GM23338 (cell line): Measurements from ENCODE around the gene DIABLO. TPM values are rescaled to one million over a fixed set of nuclear protein-coding genes. Genes with fewer than 3 reads are reported as not detected.

ENCODE experiments used
- CREB1 ChIP-seq: fragments of 250-450 bp; sonication (Bioruptor Pico); IDR thresholded peaks from 2 replicates; pipeline ENCODE4 v1.5.0; 2020; ENCODE audit warnings: low read depth, mild to moderate bottlenecking, moderate library complexity
- EZH2 ChIP-seq: fragments of 200-600 bp; sonication (generic); IDR thresholded peaks from one replicate; pipeline ENCODE4 v1.8.0; 2017; ENCODE audit warnings: antibody characterized with exemption, mild to moderate bottlenecking, low read depth; ENCODE audit not compliant: unreplicated experiment
- EZH2phosphoT487 ChIP-seq: fragments of 200-600 bp; sonication (generic); IDR thresholded peaks from one replicate; pipeline ENCODE4 v1.8.1; 2018; ENCODE audit warnings: antibody characterized with exemption; ENCODE audit not compliant: unreplicated experiment
- JUNB ChIP-seq: IDR thresholded peaks from one replicate; pipeline ENCODE4 v1.6.1; 2016; ENCODE audit warnings: antibody characterized with exemption; ENCODE audit not compliant: unreplicated experiment
- STAT1 ChIP-seq: IDR thresholded peaks from one replicate; pipeline ENCODE4 v1.6.1; 2016; ENCODE audit warnings: antibody characterized with exemption; ENCODE audit not compliant: unreplicated experiment
- ZNF114 ChIP-seq: fragments of 250-450 bp; sonication (Bioruptor Pico); IDR thresholded peaks from 2 replicates; pipeline ENCODE4 v1.5.0; 2020; ENCODE audit warnings: mild to moderate bottlenecking, moderate library complexity
- polyA plus RNA-seq: library from polyadenylated mRNA; unstranded; fragments of >200 nt; fragmentation: Nextera tagmentation; extraction: Ambion mirVana; gene quantifications from 2 replicates; pipeline ENCODE4 v1.2.1, GENCODE V29; 2016
- total RNA-seq: library from RNA; depleted of rRNA; stranded (reverse); fragments of >200 nt; shearing (Covaris generic); gene quantifications from 2 replicates; pipeline ENCODE4 v1.2.3, GENCODE V29; 2014
- TF ChIP-seq, protein P1 (sequence below): fragments of 250-450 bp; sonication (Bioruptor Pico); IDR thresholded peaks from 2 replicates; pipeline ENCODE4 v1.5.0; 2020; ENCODE audit warnings: mild to moderate bottlenecking, moderate library complexity
- TF ChIP-seq, protein P2 (sequence below), 2 experiments: fragments of 200-600 bp in 1 of 2; sonication (generic) in 1 of 2; conservative IDR thresholded peaks; 2 replicates each; pipeline versions ENCODE4 v1.5.1 to v1.6.1; 2016 to 2017; ENCODE audit warnings: antibody characterized with exemption in 2 of 2, low read depth in 2 of 2, mild to moderate bottlenecking in 2 of 2, moderate library complexity in 1 of 2

Gene DIABLO
- total and polyA plus RNA-seq, 2 experiments from 2014 or later: 72.0 to 82.7 TPM

- TF ChIP-seq, protein P1, sequence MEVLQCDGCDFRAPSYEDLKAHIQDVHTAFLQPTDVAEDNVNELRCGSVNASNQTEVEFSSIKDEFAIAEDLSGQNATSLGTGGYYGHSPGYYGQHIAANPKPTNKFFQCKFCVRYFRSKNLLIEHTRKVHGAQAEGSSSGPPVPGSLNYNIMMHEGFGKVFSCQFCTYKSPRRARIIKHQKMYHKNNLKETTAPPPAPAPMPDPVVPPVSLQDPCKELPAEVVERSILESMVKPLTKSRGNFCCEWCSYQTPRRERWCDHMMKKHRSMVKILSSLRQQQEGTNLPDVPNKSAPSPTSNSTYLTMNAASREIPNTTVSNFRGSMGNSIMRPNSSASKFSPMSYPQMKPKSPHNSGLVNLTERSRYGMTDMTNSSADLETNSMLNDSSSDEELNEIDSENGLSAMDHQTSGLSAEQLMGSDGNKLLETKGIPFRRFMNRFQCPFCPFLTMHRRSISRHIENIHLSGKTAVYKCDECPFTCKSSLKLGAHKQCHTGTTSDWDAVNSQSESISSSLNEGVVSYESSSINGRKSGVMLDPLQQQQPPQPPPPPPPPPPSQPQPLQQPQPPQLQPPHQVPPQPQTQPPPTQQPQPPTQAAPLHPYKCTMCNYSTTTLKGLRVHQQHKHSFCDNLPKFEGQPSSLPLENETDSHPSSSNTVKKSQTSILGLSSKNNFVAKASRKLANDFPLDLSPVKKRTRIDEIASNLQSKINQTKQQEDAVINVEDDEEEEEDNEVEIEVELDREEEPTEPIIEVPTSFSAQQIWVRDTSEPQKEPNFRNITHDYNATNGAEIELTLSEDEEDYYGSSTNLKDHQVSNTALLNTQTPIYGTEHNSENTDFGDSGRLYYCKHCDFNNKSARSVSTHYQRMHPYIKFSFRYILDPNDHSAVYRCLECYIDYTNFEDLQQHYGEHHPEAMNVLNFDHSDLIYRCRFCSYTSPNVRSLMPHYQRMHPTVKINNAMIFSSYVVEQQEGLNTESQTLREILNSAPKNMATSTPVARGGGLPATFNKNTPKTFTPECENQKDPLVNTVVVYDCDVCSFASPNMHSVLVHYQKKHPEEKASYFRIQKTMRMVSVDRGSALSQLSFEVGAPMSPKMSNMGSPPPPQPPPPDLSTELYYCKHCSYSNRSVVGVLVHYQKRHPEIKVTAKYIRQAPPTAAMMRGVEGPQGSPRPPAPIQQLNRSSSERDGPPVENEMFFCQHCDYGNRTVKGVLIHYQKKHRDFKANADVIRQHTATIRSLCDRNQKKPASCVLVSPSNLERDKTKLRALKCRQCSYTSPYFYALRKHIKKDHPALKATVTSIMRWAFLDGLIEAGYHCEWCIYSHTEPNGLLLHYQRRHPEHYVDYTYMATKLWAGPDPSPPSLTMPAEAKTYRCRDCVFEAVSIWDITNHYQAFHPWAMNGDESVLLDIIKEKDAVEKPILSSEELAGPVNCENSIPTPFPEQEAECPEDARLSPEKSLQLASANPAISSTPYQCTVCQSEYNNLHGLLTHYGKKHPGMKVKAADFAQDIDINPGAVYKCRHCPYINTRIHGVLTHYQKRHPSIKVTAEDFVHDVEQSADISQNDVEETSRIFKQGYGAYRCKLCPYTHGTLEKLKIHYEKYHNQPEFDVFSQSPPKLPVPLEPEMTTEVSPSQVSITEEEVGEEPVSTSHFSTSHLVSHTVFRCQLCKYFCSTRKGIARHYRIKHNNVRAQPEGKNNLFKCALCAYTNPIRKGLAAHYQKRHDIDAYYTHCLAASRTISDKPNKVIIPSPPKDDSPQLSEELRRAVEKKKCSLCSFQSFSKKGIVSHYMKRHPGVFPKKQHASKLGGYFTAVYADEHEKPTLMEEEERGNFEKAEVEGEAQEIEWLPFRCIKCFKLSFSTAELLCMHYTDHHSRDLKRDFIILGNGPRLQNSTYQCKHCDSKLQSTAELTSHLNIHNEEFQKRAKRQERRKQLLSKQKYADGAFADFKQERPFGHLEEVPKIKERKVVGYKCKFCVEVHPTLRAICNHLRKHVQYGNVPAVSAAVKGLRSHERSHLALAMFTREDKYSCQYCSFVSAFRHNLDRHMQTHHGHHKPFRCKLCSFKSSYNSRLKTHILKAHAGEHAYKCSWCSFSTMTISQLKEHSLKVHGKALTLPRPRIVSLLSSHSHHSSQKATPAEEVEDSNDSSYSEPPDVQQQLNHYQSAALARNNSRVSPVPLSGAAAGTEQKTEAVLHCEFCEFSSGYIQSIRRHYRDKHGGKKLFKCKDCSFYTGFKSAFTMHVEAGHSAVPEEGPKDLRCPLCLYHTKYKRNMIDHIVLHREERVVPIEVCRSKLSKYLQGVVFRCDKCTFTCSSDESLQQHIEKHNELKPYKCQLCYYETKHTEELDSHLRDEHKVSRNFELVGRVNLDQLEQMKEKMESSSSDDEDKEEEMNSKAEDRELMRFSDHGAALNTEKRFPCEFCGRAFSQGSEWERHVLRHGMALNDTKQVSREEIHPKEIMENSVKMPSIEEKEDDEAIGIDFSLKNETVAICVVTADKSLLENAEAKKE (CRISPR knock-in tag): no peak
- TF ChIP-seq EZH2phosphoT487 (no peak), CREB1 (no peak), ZNF114 (no peak), JUNB (no peak), EZH2 (no peak), STAT1 (no peak)
- TF ChIP-seq, protein P2, sequence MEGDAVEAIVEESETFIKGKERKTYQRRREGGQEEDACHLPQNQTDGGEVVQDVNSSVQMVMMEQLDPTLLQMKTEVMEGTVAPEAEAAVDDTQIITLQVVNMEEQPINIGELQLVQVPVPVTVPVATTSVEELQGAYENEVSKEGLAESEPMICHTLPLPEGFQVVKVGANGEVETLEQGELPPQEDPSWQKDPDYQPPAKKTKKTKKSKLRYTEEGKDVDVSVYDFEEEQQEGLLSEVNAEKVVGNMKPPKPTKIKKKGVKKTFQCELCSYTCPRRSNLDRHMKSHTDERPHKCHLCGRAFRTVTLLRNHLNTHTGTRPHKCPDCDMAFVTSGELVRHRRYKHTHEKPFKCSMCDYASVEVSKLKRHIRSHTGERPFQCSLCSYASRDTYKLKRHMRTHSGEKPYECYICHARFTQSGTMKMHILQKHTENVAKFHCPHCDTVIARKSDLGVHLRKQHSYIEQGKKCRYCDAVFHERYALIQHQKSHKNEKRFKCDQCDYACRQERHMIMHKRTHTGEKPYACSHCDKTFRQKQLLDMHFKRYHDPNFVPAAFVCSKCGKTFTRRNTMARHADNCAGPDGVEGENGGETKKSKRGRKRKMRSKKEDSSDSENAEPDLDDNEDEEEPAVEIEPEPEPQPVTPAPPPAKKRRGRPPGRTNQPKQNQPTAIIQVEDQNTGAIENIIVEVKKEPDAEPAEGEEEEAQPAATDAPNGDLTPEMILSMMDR (conservative IDR thresholded peaks at IDR 0.05; ENCODE audit: low read depth in 2 of 2): no peak
Measured at GRCh38 chr12:122199484-122200355, 26.1 kb downstream of the DIABLO start (continued).
